22Rv1 (cell line): ENCODE data around the gene FIG4.

ENCODE experiments used
- CTCF ChIP-seq: fragments of 450-650 bp; IDR thresholded peaks from 2 replicates; pipeline ENCODE4 v1.5.1; 2017; ENCODE audit warnings: mild to moderate bottlenecking
- ZFX ChIP-seq: fragments of 450-650 bp; IDR thresholded peaks from 2 replicates; pipeline ENCODE4 v1.6.1; 2017; ENCODE audit warnings: antibody characterized with exemption, borderline replicate concordance

- TF ChIP-seq CTCF = no peak
- TF ChIP-seq ZFX = no peak
Observed at GRCh38 chr6:109853426-109853825, 162.3 kb downstream of the FIG4 start.
